Neural cell (in vitro differentiated cells): ENCODE results near the gene TRPM1. TPM values are rescaled to one million over a fixed set of nuclear protein-coding genes. Genes with fewer than 3 reads are reported as not detected.

Experiments
- H2AFZ ChIP-seq: fragments of 200-600, 300-800 bp; sonication (generic), shearing (Covaris generic); 2 replicates; pipeline ENCODE4 v1.6.0; 2014; ENCODE audit warnings: low read depth, mild to moderate bottlenecking, antibody characterized with exemption, low read length, moderate library complexity
- H3F3A ChIP-seq: fragments of 200-600 bp; shearing (Covaris generic); 2 replicates; pipeline ENCODE4 v1.6.1; 2016; ENCODE audit warnings: mild to moderate bottlenecking, moderate library complexity, mixed read lengths, antibody characterized with exemption, low read length; ENCODE audit not compliant: insufficient read depth, poor library complexity, severe bottlenecking
- H3K27ac ChIP-seq: fragments of 200-600, 300-800 bp; sonication (generic), shearing (Covaris generic); 2 replicates; pipeline ENCODE4 v1.5.1; 2014; ENCODE audit warnings: mild to moderate bottlenecking, low read length, moderate library complexity
- H3K27me3 ChIP-seq: fragments of 300-800, 200-600 bp; sonication (generic), shearing (Covaris generic); 2 replicates; pipeline ENCODE4 v1.6.0; 2014; ENCODE audit warnings: mild to moderate bottlenecking, low read depth, low read length, moderate library complexity; ENCODE audit not compliant: insufficient read depth
- H3K36me3 ChIP-seq: fragments of 300-800, 200-600 bp; sonication (generic), shearing (Covaris generic); 2 replicates; pipeline ENCODE4 v1.5.1; 2014; ENCODE audit warnings: mild to moderate bottlenecking, antibody characterized with exemption, low read length, moderate library complexity; ENCODE audit not compliant: insufficient read depth
- H3K4me2 ChIP-seq: fragments of 300-800, 200-600 bp; sonication (generic), shearing (Covaris generic); 2 replicates; pipeline ENCODE4 v1.6.0; 2014; ENCODE audit warnings: mild to moderate bottlenecking, low read length
- H3K4me3 ChIP-seq: fragments of 300-800, 200-600 bp; sonication (generic), shearing (Covaris generic); 2 replicates; pipeline ENCODE4 v1.5.1; 2014; ENCODE audit warnings: mild to moderate bottlenecking, low read length, moderate library complexity
- H3K79me2 ChIP-seq: fragments of 200-600 bp; shearing (Covaris generic); replicated peaks from 2 replicates; pipeline ENCODE4 v1.6.0; 2014; ENCODE audit warnings: mild to moderate bottlenecking, low read length, moderate library complexity; ENCODE audit not compliant: insufficient read depth
- H3K9ac ChIP-seq: fragments of 300-800, 200-600 bp; sonication (generic), shearing (Covaris generic); 2 replicates; pipeline ENCODE4 v1.6.1; 2016; ENCODE audit warnings: mild to moderate bottlenecking, low read length, mixed read lengths
- H3K9me2 ChIP-seq: fragments of 200-600 bp; shearing (Covaris generic); 2 replicates; pipeline ENCODE4 v1.6.1; 2016; ENCODE audit warnings: mild to moderate bottlenecking, low read length, mixed read lengths; ENCODE audit not compliant: insufficient read depth
- H3K9me3 ChIP-seq: fragments of 200-600, 300-800 bp; sonication (generic), shearing (Covaris generic); 2 replicates; pipeline ENCODE4 v1.6.1; 2016; ENCODE audit warnings: mild to moderate bottlenecking, mixed run types, low read length, moderate library complexity, mixed read lengths
- H4K20me1 ChIP-seq: fragments of 200-600 bp; shearing (Covaris generic); 2 replicates; pipeline ENCODE4 v1.6.1; 2016; ENCODE audit warnings: mild to moderate bottlenecking, mixed run types; ENCODE audit not compliant: insufficient read depth
- EZH2 ChIP-seq: fragments of 200-600, 300-800 bp; shearing (Covaris generic), sonication (generic); IDR thresholded peaks from 2 replicates; pipeline ENCODE4 v1.6.1; 2014; ENCODE audit warnings: antibody characterized with exemption, low read length, borderline replicate concordance, mild to moderate bottlenecking; ENCODE audit not compliant: insufficient read depth, poor library complexity, severe bottlenecking
- MXI1 ChIP-seq: fragments of 450-650 bp; conservative IDR thresholded peaks from 2 replicates; pipeline ENCODE4 v1.6.1; 2014; ENCODE audit warnings: antibody characterized with exemption, mild to moderate bottlenecking; ENCODE audit not compliant: poor library complexity, severe bottlenecking
- POLR2AphosphoS5 ChIP-seq: IDR thresholded peaks from 2 replicates; pipeline ENCODE4 v1.6.1; 2012
- REST ChIP-seq: IDR thresholded peaks from 2 replicates; pipeline ENCODE4 v1.6.1; 2012; ENCODE audit warnings: borderline replicate concordance
- TAF1 ChIP-seq: IDR thresholded peaks from 2 replicates; pipeline ENCODE4 v1.6.1; 2012; ENCODE audit warnings: low read depth
- polyA plus RNA-seq: library from polyadenylated mRNA; depleted of rRNA; stranded (reverse); fragments of >200 nt; gene quantifications from 2 replicates; pipeline ENCODE4 v1.2.3, GENCODE V29; 2014
- TF ChIP-seq, protein P1 (sequence below): fragments of 450-650 bp; IDR thresholded peaks from 2 replicates; pipeline ENCODE4 v1.5.1; 2014; ENCODE audit warnings: antibody characterized with exemption, mild to moderate bottlenecking, moderate library complexity; ENCODE audit not compliant: poor library complexity, severe bottlenecking

TRPM1 gene
- polyA plus RNA-seq, 1 donor from 2014 or later, result not detected

DNA sequence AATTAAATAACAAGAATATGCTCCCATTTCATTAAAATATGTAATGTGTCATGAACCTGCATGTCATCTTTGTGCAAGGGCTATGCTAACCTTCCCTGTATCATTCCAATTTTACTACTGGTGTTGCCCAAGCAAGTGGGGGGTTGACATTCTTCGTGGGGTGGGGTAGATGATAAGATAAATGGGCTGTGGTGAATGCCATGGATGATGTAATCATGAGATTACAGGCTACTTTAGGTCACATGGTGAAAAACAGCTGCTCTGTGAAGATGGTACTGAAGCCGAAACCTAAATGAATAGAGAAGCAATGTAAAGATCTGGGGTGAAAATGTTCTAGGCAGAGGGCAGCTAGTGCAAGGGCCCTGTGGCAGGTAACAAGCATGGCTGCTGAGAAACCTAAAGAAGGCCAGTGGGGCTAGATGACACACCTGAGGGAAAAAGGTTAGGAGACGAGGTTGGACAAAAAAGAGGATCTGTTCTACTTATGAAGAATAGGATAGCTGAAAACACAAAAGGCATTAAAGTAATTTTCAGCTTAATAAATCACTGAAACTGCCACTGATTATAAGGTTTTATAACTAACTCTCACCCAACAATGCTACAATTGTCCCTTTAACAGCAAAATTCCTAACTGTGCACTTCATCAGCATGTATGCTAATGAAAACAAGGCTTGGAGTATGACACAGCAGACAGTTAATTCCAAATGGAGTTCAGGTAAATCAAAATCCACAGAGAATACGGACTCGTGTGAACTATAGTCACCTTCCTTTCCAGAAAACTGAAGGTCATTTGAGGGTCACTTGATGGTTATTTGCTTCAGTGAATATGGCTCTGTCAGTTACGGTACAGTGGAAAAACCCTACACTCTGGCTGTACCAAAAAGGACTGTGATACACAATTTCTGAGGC, 145.1 kb downstream of the TRPM1 start (continued):
- no peak for TF ChIP-seq REST
- no peak for TF ChIP-seq MXI1

- Histone ChIP-seq H3K79me2 (no peaks in the 10 kb centered on the region), H3K9me3 (no peaks in the 10 kb centered on the region), H2AFZ (no peak overlapping the region), H3F3A (no peaks in the 10 kb centered on the region), H3K36me3 (no peaks in the 10 kb centered on the region), H3K9ac (no peak overlapping the region), H3K4me3 (no peak overlapping the region), H3K27me3 (no peaks in the 10 kb centered on the region), H3K27ac (no peak overlapping the region), H3K4me2 (no peak overlapping the region), H4K20me1 (no peaks in the 10 kb centered on the region), H3K9me2 (no peaks in the 10 kb centered on the region)
- TF ChIP-seq REST (no peak), POLR2AphosphoS5 (no peak), EZH2 (no peak), MXI1 (no peak), TAF1 (no peak)
- TF ChIP-seq, protein P1, sequence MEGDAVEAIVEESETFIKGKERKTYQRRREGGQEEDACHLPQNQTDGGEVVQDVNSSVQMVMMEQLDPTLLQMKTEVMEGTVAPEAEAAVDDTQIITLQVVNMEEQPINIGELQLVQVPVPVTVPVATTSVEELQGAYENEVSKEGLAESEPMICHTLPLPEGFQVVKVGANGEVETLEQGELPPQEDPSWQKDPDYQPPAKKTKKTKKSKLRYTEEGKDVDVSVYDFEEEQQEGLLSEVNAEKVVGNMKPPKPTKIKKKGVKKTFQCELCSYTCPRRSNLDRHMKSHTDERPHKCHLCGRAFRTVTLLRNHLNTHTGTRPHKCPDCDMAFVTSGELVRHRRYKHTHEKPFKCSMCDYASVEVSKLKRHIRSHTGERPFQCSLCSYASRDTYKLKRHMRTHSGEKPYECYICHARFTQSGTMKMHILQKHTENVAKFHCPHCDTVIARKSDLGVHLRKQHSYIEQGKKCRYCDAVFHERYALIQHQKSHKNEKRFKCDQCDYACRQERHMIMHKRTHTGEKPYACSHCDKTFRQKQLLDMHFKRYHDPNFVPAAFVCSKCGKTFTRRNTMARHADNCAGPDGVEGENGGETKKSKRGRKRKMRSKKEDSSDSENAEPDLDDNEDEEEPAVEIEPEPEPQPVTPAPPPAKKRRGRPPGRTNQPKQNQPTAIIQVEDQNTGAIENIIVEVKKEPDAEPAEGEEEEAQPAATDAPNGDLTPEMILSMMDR, result no peak
Observed at GRCh38 chr15:30954674-30955073, 146.9 kb downstream of the TRPM1 start.
